Muscle layer of colon (tissue), 2 donors: ENCODE data around the gene LRRC36.

Experiments used
- H3K27ac ChIP-seq: one replicate; pipeline ENCODE4 v1.7.0; 2013; ENCODE audit warnings: low read depth, mild to moderate bottlenecking, low read length, moderate library complexity
- H3K27me3 ChIP-seq, 2 donors: one replicate each; pipeline ENCODE4 v1.7.0; 2013; ENCODE audit warnings: low read length in 2 of 2, mild to moderate bottlenecking in 2 of 2; ENCODE audit not compliant: insufficient read depth in 2 of 2, control insufficient read depth in 1 of 2
- H3K36me3 ChIP-seq: one replicate; pipeline ENCODE4 v1.7.0; 2013; ENCODE audit warnings: mild to moderate bottlenecking, low read length; ENCODE audit not compliant: insufficient read depth
- H3K4me1 ChIP-seq: one replicate; pipeline ENCODE4 v1.7.0; 2013; ENCODE audit warnings: mild to moderate bottlenecking, low read length; ENCODE audit not compliant: insufficient read depth
- H3K4me3 ChIP-seq, 2 donors: one replicate each; pipeline ENCODE4 v1.7.0; 2013; ENCODE audit warnings: low read length in 2 of 2, low read depth in 1 of 2, mild to moderate bottlenecking in 1 of 2, moderate library complexity in 1 of 2
- H3K9ac ChIP-seq: one replicate; pipeline ENCODE4 v1.7.0; 2013; ENCODE audit warnings: low read length
- H3K9me3 ChIP-seq: one replicate; pipeline ENCODE4 v1.7.0; 2013; ENCODE audit warnings: mild to moderate bottlenecking, low read length
- donor health status: abdominal sarcoma.
- donor health status: Adenocarcinoma of cecum.

LRRC36 gene

GRCh38 chr16:67327743-67328142, 1.1 kb downstream of the LRRC36 start:
- H3K36me3 ChIP-seq: no peaks in the 10 kb centered on the region
- H3K27me3 ChIP-seq: peaks cover 6 to 13% of the 10 kb centered on the region in 2 donors
- H3K9me3 ChIP-seq: no peaks in the 10 kb centered on the region
- H3K9ac ChIP-seq: no peak overlapping the region
- H3K27ac ChIP-seq: no peak overlapping the region
- H3K4me3 ChIP-seq: no peak overlapping the region
- H3K4me1 ChIP-seq: peaks cover 3% of the 10 kb centered on the region

GRCh38 chr16:67329901-67330300, 3.3 kb downstream of the LRRC36 start:
- Histone ChIP-seq H3K4me1 (peaks cover 3% of the 10 kb centered on the region), H3K27me3 (peaks cover 0 to 11% of the 10 kb centered on the region in 2 donors)

GRCh38 chr16:67333315-67333714, 6.7 kb downstream of the LRRC36 start:
- Histone ChIP-seq H3K27me3 (no peaks in the 10 kb centered on the region), H3K4me3 (no peak overlapping the region), H3K4me1 (no peaks in the 10 kb centered on the region), H3K9me3 (no peaks in the 10 kb centered on the region), H3K27ac (no peak overlapping the region), H3K36me3 (no peaks in the 10 kb centered on the region), H3K9ac (no peak overlapping the region)

More at GRCh38 chr16:67329901-67330300, 3.3 kb downstream of the LRRC36 start:
- no peaks in the 10 kb centered on the region for H3K36me3 ChIP-seq
- H3K4me3 ChIP-seq: no peak overlapping the region
- no peak overlapping the region for H3K9ac ChIP-seq
- no peaks in the 10 kb centered on the region for H3K9me3 ChIP-seq
- H3K27ac ChIP-seq: no peak overlapping the region

- Histone ChIP-seq H3K9me3 (no peaks in the 10 kb centered on the region), H3K27me3 (no peaks in the 10 kb centered on the region), H3K27ac (no peak overlapping the region), H3K4me3 (no peak overlapping the region), H3K4me1 (no peaks in the 10 kb centered on the region), H3K9ac (no peak overlapping the region), H3K36me3 (no peaks in the 10 kb centered on the region)
Measured at GRCh38 chr16:67336116-67336515, 9.5 kb downstream of the LRRC36 start.

- H3K9ac ChIP-seq: no peak overlapping the region
- no peaks in the 10 kb centered on the region for H3K36me3 ChIP-seq
- no peaks in the 10 kb centered on the region for H3K4me1 ChIP-seq
- no peaks in the 10 kb centered on the region for H3K9me3 ChIP-seq
- no peaks in the 10 kb centered on the region for H3K27me3 ChIP-seq
- H3K4me3 ChIP-seq: no peak overlapping the region
- H3K27ac ChIP-seq: no peak overlapping the region
Measured at GRCh38 chr16:67336648-67337047, 10.0 kb downstream of the LRRC36 start.

- no peak overlapping the region for H3K4me3 ChIP-seq
- no peaks in the 10 kb centered on the region for H3K4me1 ChIP-seq
- H3K9ac ChIP-seq: no peak overlapping the region
- H3K27me3 ChIP-seq: no peaks in the 10 kb centered on the region
- no peak overlapping the region for H3K27ac ChIP-seq
- no peaks in the 10 kb centered on the region for H3K36me3 ChIP-seq
- no peaks in the 10 kb centered on the region for H3K9me3 ChIP-seq
Measured at GRCh38 chr16:67339453-67339852, 12.8 kb downstream of the LRRC36 start.

- H3K4me3 ChIP-seq: no peak overlapping the region
- H3K4me1 ChIP-seq: no peaks in the 10 kb centered on the region
- H3K27me3 ChIP-seq: no peaks in the 10 kb centered on the region
- H3K36me3 ChIP-seq: no peaks in the 10 kb centered on the region
- H3K27ac ChIP-seq: no peak overlapping the region
- H3K9ac ChIP-seq: no peak overlapping the region
- H3K9me3 ChIP-seq: no peaks in the 10 kb centered on the region
Measured at GRCh38 chr16:67341250-67341649, 14.6 kb downstream of the LRRC36 start.

- H3K9ac ChIP-seq: no peak overlapping the region
- H3K4me1 ChIP-seq: no peaks in the 10 kb centered on the region
- no peaks in the 10 kb centered on the region for H3K9me3 ChIP-seq
- H3K27ac ChIP-seq: no peak overlapping the region
- no peak overlapping the region for H3K4me3 ChIP-seq
- no peaks in the 10 kb centered on the region for H3K27me3 ChIP-seq
- no peaks in the 10 kb centered on the region for H3K36me3 ChIP-seq
Measured at GRCh38 chr16:67342616-67343015, 16.0 kb downstream of the LRRC36 start.

- Histone ChIP-seq H3K27ac (no peak overlapping the region), H3K9ac (no peak overlapping the region), H3K27me3 (no peaks in the 10 kb centered on the region), H3K36me3 (no peaks in the 10 kb centered on the region), H3K4me3 (no peak overlapping the region), H3K4me1 (no peaks in the 10 kb centered on the region), H3K9me3 (no peaks in the 10 kb centered on the region)
Measured at GRCh38 chr16:67345401-67345800, 18.8 kb downstream of the LRRC36 start.

- Histone ChIP-seq H3K4me1 (no peaks in the 10 kb centered on the region), H3K27ac (no peak overlapping the region), H3K9ac (no peak overlapping the region), H3K4me3 (no peak overlapping the region), H3K27me3 (no peaks in the 10 kb centered on the region), H3K36me3 (no peaks in the 10 kb centered on the region), H3K9me3 (no peaks in the 10 kb centered on the region)
Measured at GRCh38 chr16:67346341-67346740, 19.7 kb downstream of the LRRC36 start.

- no peak overlapping the region for H3K4me3 ChIP-seq
- H3K27me3 ChIP-seq: no peaks in the 10 kb centered on the region
- H3K36me3 ChIP-seq: no peaks in the 10 kb centered on the region
- no peaks in the 10 kb centered on the region for H3K9me3 ChIP-seq
- no peak overlapping the region for H3K9ac ChIP-seq
- no peaks in the 10 kb centered on the region for H3K4me1 ChIP-seq
- no peak overlapping the region for H3K27ac ChIP-seq
Measured at GRCh38 chr16:67349172-67349571, 22.6 kb downstream of the LRRC36 start.

GRCh38 chr16:67350324-67350723, 23.7 kb downstream of the LRRC36 start:
- no peaks in the 10 kb centered on the region for H3K9me3 ChIP-seq
- no peaks in the 10 kb centered on the region for H3K36me3 ChIP-seq
- no peaks in the 10 kb centered on the region for H3K4me1 ChIP-seq
- no peaks in the 10 kb centered on the region for H3K27me3 ChIP-seq
- no peak overlapping the region for H3K27ac ChIP-seq
- H3K4me3 ChIP-seq: no peak overlapping the region
- no peak overlapping the region for H3K9ac ChIP-seq
